AG04449 (cell line): ENCODE measurements around the gene DPEP2.
"Not testable (repeated sequence)": the region's sequence is repeated elsewhere in the genome, so short reads cannot be mapped to it uniquely, and the experiment has no call there.

Source experiments
- CTCF ChIA-PET: fragments of 350-600 bp; formaldehyde crosslinking; extraction: SDS; loops from one replicate; lab custom pipeline; 2021; ENCODE audit warnings: antibody characterized with exemption; lab: Yijun Ruan, JAX
- POLR2A ChIA-PET: fragments of 400-600, 350-600 bp; formaldehyde crosslinking; extraction: SDS; loops from one replicate; lab custom pipeline; 2020; ENCODE audit warnings: antibody characterized with exemption, inconsistent platforms; lab: Yijun Ruan, JAX
- DNase-seq: peaks from one replicate; pipeline ENCODE4 v3.0.0-alpha.2; 2010; ENCODE audit warnings: low read depth, low spot score
- H3K4me3 ChIP-seq: 2 replicates; pipeline ENCODE4 v1.5.1; 2011; ENCODE audit warnings: low read depth, mild to moderate bottlenecking, control low read depth, low read length
- TF ChIP-seq, protein P1 (sequence below): IDR thresholded peaks from one replicate; pipeline ENCODE4 v1.5.1; 2011; ENCODE audit warnings: mild to moderate bottlenecking, moderate library complexity, low read length, control low read depth, inconsistent platforms; ENCODE audit not compliant: insufficient read depth; ENCODE audit errors: missing control alignments

Gene DPEP2

DNA sequence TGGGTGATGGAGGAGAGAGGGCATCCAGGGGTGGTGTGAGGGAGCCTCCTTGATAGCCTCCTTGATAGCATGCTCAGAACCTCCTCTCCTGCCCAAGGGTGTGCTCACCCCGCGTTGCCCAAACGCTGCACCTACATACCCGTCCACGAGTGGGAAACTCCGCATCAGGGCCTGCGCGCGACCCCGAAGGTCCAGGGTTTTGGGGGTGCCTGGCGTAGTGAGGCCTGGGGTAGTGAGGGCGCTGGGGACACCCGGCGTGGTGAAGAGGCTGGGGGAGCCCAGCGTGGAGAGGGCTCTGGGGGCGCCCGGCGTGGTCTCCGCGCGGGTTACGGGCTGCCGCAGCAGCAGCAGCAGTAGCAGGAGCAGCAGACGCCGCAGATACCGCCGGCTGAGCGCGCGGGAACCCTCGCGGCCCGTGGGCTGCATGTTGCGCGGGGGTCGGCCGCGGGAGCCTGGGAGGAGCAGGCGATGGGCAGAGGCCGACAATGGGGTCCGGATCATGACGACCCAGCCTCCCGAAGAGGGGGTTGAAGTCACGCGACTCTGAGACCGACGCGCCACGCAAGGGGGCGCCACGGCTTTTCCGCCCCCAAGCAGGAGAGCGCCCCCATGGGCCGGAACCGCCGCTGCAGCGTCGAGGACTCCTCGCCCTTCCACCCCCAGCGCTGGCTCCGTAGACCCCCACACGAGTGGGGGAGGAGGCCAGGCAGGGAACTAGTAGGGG, 19.2 kb downstream of the DPEP2 start, which contains the start of gene DPEP3:
Gene DPEP3, minus strand, starts transcription at position 545 of the 724 bp plus-strand sequence. Its CDS starts 119 bp downstream, at position 426.
- ChIA-PET POLR2A (no interaction called here), CTCF (interaction anchor here (1.0 to 7.4 kb wide), 2 partner anchors 13 to 28 kb away, joined by 3 to 51 read pairs; no protein-coding TSS in a partner anchor)
- H3K4me3 ChIP-seq = no peak within 1 kb of the TSS
- no peak for DNase-seq
- TF ChIP-seq, protein P1, sequence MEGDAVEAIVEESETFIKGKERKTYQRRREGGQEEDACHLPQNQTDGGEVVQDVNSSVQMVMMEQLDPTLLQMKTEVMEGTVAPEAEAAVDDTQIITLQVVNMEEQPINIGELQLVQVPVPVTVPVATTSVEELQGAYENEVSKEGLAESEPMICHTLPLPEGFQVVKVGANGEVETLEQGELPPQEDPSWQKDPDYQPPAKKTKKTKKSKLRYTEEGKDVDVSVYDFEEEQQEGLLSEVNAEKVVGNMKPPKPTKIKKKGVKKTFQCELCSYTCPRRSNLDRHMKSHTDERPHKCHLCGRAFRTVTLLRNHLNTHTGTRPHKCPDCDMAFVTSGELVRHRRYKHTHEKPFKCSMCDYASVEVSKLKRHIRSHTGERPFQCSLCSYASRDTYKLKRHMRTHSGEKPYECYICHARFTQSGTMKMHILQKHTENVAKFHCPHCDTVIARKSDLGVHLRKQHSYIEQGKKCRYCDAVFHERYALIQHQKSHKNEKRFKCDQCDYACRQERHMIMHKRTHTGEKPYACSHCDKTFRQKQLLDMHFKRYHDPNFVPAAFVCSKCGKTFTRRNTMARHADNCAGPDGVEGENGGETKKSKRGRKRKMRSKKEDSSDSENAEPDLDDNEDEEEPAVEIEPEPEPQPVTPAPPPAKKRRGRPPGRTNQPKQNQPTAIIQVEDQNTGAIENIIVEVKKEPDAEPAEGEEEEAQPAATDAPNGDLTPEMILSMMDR = peak; percentile 19

DNA sequence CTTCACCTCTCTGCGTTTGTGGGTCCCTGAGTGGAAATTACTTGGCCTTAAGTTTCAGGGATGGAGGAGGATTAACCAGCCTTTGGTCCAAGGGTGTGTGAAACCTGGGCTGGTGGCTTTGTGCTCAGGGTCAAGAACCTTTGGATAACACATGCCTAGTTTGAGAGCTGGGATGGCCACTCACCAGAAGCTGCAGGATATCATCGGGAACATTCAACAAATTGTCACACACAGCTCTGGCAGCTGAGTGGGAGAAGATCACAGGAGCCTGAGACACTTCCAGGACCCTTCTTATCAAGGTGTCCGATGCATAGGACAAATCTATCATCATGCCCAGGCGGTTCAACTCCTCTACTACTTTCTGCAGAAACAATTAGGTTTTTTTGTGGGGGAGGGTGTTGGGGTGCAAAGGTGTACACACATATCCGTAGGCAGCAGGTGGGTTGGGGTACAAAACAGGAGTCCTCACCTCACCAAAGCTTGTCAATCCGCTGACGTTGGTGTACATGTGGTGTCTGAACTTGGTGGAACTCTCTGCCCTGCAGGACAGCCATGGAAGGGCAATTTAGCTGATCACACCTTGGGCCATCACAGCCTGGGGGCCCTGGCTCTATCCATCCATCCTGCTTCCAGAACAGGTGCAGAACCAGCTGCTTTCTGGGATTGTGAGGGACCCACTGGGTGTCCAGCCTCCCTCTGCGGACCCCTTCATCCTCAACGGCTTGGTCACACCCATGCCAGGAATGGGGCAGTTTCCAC, 21.6 kb downstream of the DPEP2 start:
- CTCF ChIA-PET = interaction anchor here (0.8 to 1.3 kb wide), 3 partner anchors 13 to 29 kb away, joined by 3 to 5 read pairs (median 4); no protein-coding TSS in a partner anchor
- DNase-seq = no peak
- TF ChIP-seq, protein P1 = no peak
- POLR2A ChIA-PET = no interaction called here
- no peak overlapping the region for H3K4me3 ChIP-seq

DNA sequence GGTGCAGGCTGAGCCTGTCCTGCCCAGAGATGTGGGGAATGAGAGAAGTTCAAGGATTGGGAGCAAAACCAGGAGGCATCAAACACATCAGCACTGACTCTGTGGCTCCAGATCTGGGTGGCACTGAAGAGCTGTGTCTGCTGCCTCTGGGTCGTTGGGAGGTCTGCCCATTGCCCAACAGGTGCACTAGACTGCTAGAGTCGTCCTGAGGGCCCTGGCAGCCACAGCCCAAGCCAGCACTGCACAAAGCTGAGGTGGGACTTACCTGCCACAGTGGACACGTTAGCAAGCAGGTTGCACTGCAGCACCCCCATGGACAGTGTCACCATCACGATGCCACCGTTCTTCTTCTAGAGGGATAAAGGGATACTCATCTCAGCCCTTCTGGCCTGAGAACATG, 22.3 kb downstream of the DPEP2 start:
- no peak for DNase-seq
- ChIA-PET POLR2A (no interaction called here), CTCF (interaction anchor here (0.8 to 1.3 kb wide), 3 partner anchors 14 to 30 kb away, joined by 3 to 5 read pairs (median 4); no protein-coding TSS in a partner anchor)
- TF ChIP-seq, protein P1 = no peak
- no peak overlapping the region for H3K4me3 ChIP-seq

DNA sequence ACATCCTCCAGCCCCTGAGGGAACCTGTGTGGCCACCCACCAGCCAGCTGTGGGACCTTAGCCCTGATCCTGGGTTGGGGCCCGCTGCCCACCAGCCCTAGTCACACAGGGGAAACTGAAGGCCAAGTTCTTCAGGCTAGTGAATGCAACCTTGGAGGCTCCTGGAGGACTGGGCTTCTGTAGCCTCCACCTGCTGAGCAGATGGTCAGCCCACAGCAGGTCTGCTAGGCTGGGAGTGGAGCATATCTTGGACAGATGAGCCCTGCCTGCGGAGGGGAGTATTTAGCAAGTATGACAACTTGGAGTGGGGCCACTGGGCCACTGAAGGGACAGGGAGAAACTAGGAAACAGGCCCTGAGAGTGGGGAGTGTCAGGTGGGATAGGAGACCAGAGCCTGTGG, 23.1 kb downstream of the DPEP2 start:
- no peak for DNase-seq
- TF ChIP-seq, protein P1 = no peak
- no peak overlapping the region for H3K4me3 ChIP-seq
- ChIA-PET POLR2A (no interaction called here), CTCF (interaction anchor here (0.5 kb wide), 1 partner anchor 27 kb away, joined by 3 read pairs; no protein-coding TSS in a partner anchor)

DNA sequence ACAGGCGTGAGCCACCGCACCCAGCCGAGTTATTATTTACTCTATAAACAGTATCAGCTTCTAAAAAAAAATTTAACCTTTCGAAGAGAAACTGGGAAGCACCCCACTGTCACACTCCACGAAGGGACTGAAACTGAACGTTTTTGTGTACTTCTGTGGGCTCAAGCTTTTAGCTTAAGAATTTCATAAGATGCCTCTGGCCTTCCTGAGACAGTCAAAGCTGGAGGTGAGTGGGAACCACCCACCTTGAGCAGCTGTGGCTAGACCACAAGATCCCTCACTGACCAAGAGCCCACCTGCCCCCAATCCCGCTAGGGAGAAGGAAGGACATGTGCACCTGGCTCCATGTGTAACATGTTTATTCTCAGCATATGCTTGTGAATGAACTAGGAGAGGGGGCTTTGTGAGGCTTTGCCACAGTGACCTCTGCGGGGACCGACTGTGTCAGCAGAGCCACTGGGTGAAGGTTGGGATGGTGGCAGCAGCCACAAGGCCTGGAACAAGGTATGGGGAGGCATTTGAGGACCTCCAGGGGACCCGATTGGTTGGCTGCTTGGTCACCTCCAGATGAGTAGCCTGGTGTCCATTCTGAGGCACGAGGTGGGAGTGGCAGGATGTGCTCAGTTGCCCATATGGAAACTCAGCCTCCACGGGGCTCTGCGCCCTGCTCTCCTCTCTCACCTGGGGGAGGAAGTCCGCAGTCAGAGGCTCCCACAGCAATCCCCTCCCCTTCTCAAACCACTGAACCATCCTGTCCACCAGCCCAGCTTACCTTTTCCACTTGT, 23.8 kb downstream of the DPEP2 start:
- ChIA-PET POLR2A (no interaction called here), CTCF (interaction anchor here (0.7 kb wide), 1 partner anchor 13 kb away, joined by 3 read pairs; no protein-coding TSS in a partner anchor)
- no peak overlapping the region for H3K4me3 ChIP-seq
- TF ChIP-seq, protein P1 = no peak
- no peak for DNase-seq

DNA sequence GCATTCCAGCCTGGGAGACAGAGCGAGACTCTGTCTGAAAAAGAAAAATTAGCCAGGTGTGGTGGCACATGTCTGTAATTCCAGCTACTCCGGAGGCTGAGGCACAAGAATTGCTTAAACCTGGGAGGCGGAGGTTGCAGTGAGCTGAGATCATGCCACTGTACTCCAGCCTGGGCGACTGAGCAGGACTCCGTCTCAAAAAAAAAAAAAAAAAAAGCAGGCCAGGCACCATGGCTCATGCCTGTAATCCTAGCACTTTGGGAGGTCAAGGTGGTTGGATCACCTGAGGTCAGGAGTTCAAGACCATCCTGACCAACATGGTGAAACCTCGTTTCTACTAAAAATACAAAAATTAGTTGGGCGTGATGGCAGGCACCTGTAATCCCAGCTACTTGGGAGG, 27.0 kb downstream of the DPEP2 start:
- H3K4me3 ChIP-seq, POLR2A ChIA-PET, DNase-seq: not testable (repeated sequence)
- CTCF ChIA-PET = interaction anchor here (1.0 kb wide), 1 partner anchor 20 kb away, joined by 3 read pairs; no protein-coding TSS in a partner anchor
